Lower lobe of right lung (tissue), 2 donors: ENCODE measurements around the gene PCYT1A. TPM values are rescaled to one million over a fixed set of nuclear protein-coding genes. Genes with fewer than 3 reads are reported as not detected.

Source experiments
- ATAC-seq, 2 donors: fragments of 200-7000 bp; cut with Tn5 transposase; one replicate each; pipeline ENCODE4 v1.9.1; 2020 to 2022; ENCODE audit warnings: mild to moderate bottlenecking in 2 of 2, moderate library complexity in 2 of 2
- DNase-seq: peaks from one replicate; pipeline ENCODE4 v3.0.0-alpha.2; 2020
- H3K27ac ChIP-seq: fragments of 200-600 bp; one replicate; pipeline ENCODE4 v1.8.0; 2022
- H3K27me3 ChIP-seq: fragments of 200-600 bp; one replicate; pipeline ENCODE4 v1.8.0; 2022; ENCODE audit warnings: low read depth
- H3K36me3 ChIP-seq: fragments of 200-600 bp; one replicate; pipeline ENCODE4 v1.8.0; 2022; ENCODE audit warnings: mild to moderate bottlenecking
- H3K4me1 ChIP-seq: fragments of 200-600 bp; one replicate; pipeline ENCODE4 v1.8.0; 2022
- H3K4me3 ChIP-seq: fragments of 200-600 bp; one replicate; pipeline ENCODE4 v1.8.0; 2022; ENCODE audit warnings: mild to moderate bottlenecking
- H3K9me3 ChIP-seq: fragments of 200-600 bp; one replicate; pipeline ENCODE4 v1.8.0; 2022
- intact Hi-C: fragments of 100-400 bp; cut with DNase I; formaldehyde crosslinking; loops from one replicate; pipeline ENCODE4 v1.11.0; 2022
- total RNA-seq: library from RNA; stranded (reverse); fragmentation: NEBNext Ultra II Directional; extraction: Animal tissue kit (Norgen Biotek cat#: 25700); gene quantifications from one replicate; pipeline ENCODE4 v1.2.1, GENCODE V29; 2021
- TF ChIP-seq, protein P1 (sequence below): fragments of 200-600 bp; IDR thresholded peaks from one replicate; pipeline ENCODE4 v1.8.0; 2022; ENCODE audit warnings: antibody characterized with exemption, mild to moderate bottlenecking
- donor health status: DM: no; HTN: yes; CAD: no; lungs with severe emphysema.

The PCYT1A gene
- total RNA-seq, 1 donor from 2014 or later, result 56.1 TPM

DNA sequence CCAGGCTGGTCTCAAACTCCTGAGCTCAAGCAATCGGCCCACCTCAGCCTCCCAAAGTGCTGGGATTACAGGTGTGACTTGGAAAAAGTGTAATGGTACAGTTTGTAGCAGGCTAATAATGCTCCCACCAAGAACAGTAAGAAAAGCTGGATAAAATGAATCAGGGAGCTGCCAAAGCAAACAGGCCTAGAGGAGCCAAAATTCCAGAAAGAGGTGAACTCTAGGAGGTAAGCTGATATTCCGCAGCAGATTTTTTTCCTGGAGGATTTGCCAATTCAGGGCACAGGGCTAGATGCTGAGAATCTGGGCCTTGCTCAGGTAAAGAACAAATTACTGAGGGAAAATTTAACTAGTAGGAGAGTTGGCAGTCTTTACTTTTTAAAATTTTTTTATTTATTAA lies 11.0 kb upstream of the PCYT1A start:
- no peaks in the 10 kb centered on the region for H3K9me3 ChIP-seq
- DNase-seq (no peak), ATAC-seq (no peak)
- no peaks in the 10 kb centered on the region for H3K27me3 ChIP-seq
- intact Hi-C loops, result no loop called here
- H3K27ac ChIP-seq, result no peak overlapping the region
- no peak overlapping the region for H3K4me3 ChIP-seq
- TF ChIP-seq, protein P1, sequence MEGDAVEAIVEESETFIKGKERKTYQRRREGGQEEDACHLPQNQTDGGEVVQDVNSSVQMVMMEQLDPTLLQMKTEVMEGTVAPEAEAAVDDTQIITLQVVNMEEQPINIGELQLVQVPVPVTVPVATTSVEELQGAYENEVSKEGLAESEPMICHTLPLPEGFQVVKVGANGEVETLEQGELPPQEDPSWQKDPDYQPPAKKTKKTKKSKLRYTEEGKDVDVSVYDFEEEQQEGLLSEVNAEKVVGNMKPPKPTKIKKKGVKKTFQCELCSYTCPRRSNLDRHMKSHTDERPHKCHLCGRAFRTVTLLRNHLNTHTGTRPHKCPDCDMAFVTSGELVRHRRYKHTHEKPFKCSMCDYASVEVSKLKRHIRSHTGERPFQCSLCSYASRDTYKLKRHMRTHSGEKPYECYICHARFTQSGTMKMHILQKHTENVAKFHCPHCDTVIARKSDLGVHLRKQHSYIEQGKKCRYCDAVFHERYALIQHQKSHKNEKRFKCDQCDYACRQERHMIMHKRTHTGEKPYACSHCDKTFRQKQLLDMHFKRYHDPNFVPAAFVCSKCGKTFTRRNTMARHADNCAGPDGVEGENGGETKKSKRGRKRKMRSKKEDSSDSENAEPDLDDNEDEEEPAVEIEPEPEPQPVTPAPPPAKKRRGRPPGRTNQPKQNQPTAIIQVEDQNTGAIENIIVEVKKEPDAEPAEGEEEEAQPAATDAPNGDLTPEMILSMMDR, result no peak
- H3K4me1 ChIP-seq, result no peaks in the 10 kb centered on the region
- no peaks in the 10 kb centered on the region for H3K36me3 ChIP-seq

DNA sequence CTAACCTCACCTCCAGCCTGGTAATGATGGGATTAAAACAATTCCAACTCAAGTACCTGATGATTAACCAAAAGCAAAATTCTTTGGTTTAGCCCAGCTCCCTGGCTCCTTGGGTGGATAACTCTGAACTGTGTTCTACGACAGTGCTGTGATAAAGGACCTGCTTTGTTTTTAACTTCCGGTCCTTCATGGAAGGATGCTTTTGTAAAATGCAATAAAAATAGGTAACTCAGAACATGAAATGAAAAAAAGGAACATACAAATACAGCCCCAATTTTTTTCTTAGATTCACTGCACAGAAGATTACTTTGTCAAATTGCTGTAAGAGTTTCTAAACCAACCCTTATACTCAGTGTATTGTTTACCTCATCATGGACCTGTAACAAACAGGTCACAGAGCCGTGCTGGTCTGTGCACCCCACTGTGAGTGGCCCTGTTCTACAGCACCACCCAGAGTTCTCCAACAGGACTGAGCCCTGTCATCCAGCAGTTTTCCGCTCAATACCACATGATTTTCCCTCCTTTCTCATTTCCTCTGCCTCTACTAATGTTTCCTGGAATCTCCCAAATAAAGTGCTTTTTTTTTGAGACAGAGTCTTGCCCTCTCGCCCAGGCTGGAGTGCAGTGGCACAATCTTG lies 4.9 kb upstream of the PCYT1A start:
- H3K4me1 ChIP-seq, result peaks cover 5% of the 10 kb centered on the region
- H3K36me3 ChIP-seq, result no peaks in the 10 kb centered on the region
- TF ChIP-seq, protein P1, result no peak
- H3K27me3 ChIP-seq, result no peaks in the 10 kb centered on the region
- H3K27ac ChIP-seq, result no peak overlapping the region
- no peak overlapping the region for H3K4me3 ChIP-seq
- intact Hi-C loops, result no loop called here
- DNase-seq, result no peak
- H3K9me3 ChIP-seq, result no peaks in the 10 kb centered on the region
- ATAC-seq, result no peak

DNA sequence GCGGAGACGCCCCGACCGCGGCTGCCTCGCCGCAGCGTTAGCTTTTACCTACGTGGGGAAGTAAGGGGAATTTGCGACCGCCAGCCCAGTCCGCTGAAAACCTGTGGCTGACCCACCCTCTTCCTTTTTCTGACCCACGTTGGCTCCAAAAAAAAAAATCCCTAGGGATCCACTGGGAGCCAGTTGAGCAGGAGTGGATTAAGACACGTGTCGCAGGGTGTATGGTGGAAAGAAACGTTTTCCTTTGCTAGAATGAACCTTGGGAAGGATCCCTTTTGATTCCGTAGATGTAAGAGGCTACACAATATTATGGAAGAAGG lies 575 bp upstream of the PCYT1A start:
- Histone ChIP-seq H3K9me3 (no peaks in the 10 kb centered on the region), H3K36me3 (peaks cover 1% of the 10 kb centered on the region), H3K27ac (peak overlapping the region; percentile 93), H3K4me1 (peaks cover 37% of the 10 kb centered on the region), H3K27me3 (no peaks in the 10 kb centered on the region), H3K4me3 (peak overlapping the region; percentile 87)
- DNase-seq (no peak), ATAC-seq (peak in 1 of 2 donors; percentile 28)
- intact Hi-C loops, result no loop called here
- TF ChIP-seq, protein P1, result no peak

DNA sequence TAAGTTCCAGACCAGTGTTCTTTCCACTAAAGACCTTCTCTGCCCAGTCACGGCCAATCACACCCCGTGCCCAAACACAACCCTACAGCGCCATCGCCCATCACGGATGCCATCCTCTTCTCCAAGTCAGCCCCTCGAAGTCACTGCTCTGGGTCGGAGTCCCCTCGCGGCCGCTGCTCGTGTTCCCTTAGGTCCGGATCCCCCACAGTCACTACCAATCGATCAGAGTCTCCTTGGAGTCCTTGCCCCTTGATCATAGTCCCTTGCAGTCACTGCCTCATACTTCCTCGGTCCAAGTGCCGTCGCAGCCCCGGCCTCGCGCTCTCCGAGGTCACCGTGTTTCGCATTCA lies 461 bp downstream of the PCYT1A start:
- Histone ChIP-seq H3K27me3 (no peaks in the 10 kb centered on the region), H3K9me3 (no peaks in the 10 kb centered on the region), H3K27ac (peak overlapping the region; percentile 93), H3K36me3 (peaks cover 3% of the 10 kb centered on the region), H3K4me1 (peaks cover 37% of the 10 kb centered on the region), H3K4me3 (peak overlapping the region; percentile 87)
- ATAC-seq (peak; percentile 48 to 58), DNase-seq (no peak)
- intact Hi-C loops, result no loop called here
- TF ChIP-seq, protein P1, result no peak

DNA sequence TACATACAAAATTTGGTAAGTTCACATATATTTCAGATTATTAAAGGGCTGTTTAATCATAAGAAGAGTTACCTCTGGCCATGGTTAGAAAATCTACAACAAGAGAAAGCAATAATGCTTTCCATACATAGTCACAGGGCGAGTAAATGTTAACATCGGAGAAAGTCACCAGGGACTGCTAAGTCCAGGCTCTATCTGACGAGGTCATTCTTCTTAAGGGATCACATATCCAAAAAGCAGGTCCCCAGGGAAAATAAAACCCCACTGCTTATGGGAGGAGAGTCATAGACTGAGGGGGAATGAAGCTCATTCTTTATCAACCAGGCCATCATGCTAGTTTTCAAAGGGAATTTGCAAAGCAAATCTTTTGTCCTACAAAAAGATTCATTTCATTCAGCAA lies 3.1 kb downstream of the PCYT1A start:
- peaks cover 55% of the 10 kb centered on the region for H3K4me1 ChIP-seq
- H3K27ac ChIP-seq, result no peak overlapping the region
- intact Hi-C loops, result no loop called here
- no peaks in the 10 kb centered on the region for H3K9me3 ChIP-seq
- TF ChIP-seq, protein P1, result no peak
- DNase-seq (no peak), ATAC-seq (no peak)
- no peaks in the 10 kb centered on the region for H3K27me3 ChIP-seq
- H3K36me3 ChIP-seq, result peaks cover 3% of the 10 kb centered on the region
- H3K4me3 ChIP-seq, result no peak overlapping the region

DNA sequence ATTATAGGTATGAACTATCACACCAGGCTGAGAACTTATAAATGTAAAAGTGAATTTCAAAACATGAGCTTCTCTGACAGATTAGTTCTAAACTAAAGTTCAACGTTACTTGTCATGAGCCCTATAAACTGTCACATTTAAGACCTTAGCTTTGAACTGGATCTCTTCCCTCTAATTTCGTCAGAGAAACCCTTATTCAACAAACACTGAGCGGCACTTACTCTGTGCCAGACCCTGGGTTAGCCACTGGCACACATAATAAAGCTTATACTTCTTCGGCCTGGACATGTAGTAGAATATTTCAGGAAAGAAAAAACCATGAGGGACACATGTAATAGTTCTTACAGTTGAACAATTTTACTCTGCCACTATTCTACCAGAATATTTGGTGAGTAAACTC lies 5.6 kb downstream of the PCYT1A start:
- peaks cover 65% of the 10 kb centered on the region for H3K4me1 ChIP-seq
- no peaks in the 10 kb centered on the region for H3K27me3 ChIP-seq
- H3K4me3 ChIP-seq, result no peak overlapping the region
- H3K27ac ChIP-seq, result no peak overlapping the region
- intact Hi-C loops, result no loop called here
- peaks cover 3% of the 10 kb centered on the region for H3K36me3 ChIP-seq
- DNase-seq (no peak), ATAC-seq (no peak)
- no peaks in the 10 kb centered on the region for H3K9me3 ChIP-seq
- TF ChIP-seq, protein P1, result no peak
